ENCODE data around the gene JADE1.

The JADE1 gene

DNA sequence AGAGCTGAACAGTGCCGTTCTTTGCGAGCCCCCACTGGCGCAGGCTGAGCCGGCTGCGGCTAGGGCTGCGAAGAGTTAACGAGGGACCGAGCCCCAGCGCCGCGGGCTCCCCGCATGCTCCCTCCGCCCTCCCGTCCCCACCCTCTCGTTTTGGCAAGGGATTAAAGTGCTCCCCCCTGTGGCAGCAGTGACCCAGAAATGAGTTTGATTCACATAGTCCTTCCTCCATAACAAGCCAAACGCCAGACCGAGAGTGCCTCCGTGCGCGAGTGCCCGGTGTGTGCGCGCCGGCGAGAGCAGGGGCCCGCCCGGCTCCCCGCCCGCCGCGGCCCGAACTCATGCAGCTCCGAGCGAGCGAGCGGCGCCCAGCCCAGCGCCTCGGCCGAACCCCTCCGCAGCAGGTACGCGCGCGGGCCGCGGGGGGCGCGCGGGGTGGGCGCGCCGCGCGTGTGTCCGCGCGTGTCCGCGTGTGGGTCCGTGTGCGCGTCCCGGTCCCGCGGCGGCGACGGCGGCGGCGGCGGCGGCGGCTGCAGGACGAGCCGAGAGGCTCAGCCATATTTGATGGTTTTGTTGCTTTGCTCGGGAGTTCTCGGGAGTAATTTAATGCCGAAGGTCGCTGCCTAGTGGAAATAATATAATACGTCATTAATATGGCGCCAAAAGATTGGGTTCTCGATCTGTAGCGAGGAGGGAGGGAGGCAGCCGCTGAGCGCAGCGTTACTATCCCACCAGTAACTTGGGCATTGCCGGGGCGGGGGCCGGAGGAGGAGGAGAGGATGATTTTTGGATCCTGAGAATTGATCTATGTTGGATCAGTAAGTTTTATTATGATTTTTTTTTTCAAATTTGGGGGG is at the start of gene JADE1:
JADE1 (plus strand) TSS at position 224 of the 854 bp plus-strand sequence. CDS start 22,059 bp downstream, outside the sequence.
- DNase-seq (ENCODE audit: low spot score), result peak; percentile 90

DNA sequence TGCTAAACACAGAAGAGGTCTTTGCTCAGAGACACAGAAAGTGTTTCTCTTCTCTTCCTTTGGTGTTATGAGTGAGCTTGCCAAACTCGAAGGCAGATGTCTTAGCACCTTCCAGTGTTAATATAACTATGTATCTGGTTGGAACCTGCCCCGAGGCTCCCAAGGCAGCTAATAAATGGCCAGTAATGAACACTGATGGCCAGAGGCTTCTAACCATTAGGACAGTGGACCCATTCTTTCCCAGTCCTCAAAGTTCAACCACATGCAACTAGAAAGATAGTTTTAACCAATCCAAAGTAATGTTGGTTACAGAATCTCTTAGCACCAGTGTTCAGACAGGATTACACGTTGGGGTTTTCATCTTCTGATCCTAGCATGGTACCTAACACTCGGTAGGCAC is 42.7 kb upstream of the JADE1 start:
- TF ChIP-seq, protein P1, sequence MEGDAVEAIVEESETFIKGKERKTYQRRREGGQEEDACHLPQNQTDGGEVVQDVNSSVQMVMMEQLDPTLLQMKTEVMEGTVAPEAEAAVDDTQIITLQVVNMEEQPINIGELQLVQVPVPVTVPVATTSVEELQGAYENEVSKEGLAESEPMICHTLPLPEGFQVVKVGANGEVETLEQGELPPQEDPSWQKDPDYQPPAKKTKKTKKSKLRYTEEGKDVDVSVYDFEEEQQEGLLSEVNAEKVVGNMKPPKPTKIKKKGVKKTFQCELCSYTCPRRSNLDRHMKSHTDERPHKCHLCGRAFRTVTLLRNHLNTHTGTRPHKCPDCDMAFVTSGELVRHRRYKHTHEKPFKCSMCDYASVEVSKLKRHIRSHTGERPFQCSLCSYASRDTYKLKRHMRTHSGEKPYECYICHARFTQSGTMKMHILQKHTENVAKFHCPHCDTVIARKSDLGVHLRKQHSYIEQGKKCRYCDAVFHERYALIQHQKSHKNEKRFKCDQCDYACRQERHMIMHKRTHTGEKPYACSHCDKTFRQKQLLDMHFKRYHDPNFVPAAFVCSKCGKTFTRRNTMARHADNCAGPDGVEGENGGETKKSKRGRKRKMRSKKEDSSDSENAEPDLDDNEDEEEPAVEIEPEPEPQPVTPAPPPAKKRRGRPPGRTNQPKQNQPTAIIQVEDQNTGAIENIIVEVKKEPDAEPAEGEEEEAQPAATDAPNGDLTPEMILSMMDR (IDR thresholded peaks at IDR 0.05; ENCODE audit: extremely low read depth, missing control alignments), result no peak
- DNase-seq (ENCODE audit: low spot score), result no peak

More for the DNA sequence above, at the start of gene JADE1:
- TF ChIP-seq, protein P1 (IDR thresholded peaks at IDR 0.05; ENCODE audit: extremely low read depth, missing control alignments), result peak; percentile 60

DNA sequence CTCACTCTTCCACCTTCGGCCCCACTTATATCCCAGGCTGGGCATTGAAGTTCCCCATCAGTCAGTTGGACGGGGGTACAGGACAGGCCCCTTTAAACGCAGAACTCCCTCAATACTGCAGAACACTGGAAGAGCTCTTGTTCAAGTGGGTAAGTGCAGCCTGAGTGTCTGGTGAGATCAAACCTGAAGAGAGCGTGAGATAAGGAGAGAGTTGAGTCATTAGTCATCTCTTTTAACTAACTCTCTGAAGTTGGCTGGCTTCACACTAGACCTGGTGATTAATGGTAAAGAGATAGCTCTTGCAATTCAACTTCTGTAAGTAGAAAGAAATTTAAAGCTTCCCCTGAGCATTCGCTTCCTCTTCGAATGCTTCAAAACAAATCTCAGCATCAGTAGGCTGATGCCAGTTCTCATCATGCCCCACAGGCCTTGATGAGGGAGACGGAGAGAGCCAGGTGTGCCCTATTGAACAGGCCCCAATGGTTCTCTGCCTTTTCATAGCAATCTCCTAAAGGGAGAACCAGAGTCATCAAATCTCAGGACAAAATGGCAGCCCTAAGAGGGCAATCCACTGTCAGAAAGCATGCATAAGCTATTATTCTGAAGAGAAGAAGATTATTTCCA is 41.0 kb upstream of the JADE1 start:
- TF ChIP-seq, protein P1 (IDR thresholded peaks at IDR 0.05; ENCODE audit: extremely low read depth, missing control alignments), result no peak
- DNase-seq (ENCODE audit: low spot score), result no peak

DNA sequence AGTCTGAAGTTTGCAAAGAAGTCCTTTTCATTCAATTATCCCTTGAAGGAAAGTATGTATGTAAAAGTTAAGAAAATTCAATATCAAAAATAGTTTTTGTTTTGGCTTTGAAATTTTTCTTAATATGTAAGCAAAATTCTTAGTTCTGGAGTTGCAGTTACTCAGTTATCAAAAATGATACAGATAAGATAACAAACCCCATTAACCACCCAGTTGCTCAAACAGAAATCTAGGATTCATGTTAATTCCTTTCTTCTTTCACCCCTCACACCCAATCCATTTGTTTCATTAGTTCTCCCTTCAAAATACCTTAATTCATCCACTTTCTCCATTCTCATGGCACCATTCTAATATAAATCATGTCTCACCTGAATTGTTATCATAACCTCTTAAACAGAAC is 40.5 kb upstream of the JADE1 start:
- TF ChIP-seq, protein P1 (IDR thresholded peaks at IDR 0.05; ENCODE audit: extremely low read depth, missing control alignments), result no peak
- no peak for DNase-seq (ENCODE audit: low spot score)

DNA sequence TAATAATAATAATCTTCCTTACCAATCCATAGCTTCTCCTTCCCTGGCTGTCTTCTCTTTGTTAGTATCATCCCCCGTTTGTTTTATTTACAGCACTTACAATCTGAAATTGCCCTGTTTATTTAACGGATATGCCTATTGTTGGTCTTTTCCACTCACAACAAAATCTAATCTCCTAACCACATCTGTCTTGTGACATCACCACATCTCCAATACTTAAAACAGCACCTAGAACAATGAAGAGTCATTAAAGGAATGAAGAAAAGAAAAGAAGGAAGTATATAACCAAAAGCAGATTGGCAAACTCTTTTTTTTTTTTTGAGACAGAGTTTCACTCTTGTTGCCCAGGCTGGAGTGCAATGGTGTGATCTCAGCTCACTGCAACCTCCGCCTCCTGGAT is 38.7 kb upstream of the JADE1 start:
- no peak for DNase-seq (ENCODE audit: low spot score)
- TF ChIP-seq, protein P1 (IDR thresholded peaks at IDR 0.05; ENCODE audit: extremely low read depth, missing control alignments), result no peak

DNA sequence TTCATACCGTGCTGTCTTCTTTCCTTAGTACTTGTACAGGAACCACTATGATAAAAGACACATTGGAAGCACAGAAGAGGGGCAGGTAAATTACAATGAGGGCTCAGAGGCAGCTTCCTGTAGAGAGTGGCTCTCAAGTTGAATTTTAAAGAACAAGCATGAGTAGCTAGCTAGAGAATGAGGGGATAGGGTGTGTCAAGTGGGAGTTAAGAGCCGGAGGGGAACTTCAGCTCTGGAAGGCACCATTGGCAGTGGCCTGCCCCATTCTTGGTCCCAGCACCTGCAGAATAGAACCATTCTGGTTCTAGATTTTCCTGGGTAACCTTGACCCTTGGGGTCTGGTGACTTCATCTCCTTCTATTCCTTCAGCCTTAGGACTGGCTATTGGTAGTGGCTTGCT is 34.0 kb upstream of the JADE1 start:
- TF ChIP-seq, protein P1 (IDR thresholded peaks at IDR 0.05; ENCODE audit: extremely low read depth, missing control alignments), result no peak
- DNase-seq (ENCODE audit: low spot score), result no peak

DNA sequence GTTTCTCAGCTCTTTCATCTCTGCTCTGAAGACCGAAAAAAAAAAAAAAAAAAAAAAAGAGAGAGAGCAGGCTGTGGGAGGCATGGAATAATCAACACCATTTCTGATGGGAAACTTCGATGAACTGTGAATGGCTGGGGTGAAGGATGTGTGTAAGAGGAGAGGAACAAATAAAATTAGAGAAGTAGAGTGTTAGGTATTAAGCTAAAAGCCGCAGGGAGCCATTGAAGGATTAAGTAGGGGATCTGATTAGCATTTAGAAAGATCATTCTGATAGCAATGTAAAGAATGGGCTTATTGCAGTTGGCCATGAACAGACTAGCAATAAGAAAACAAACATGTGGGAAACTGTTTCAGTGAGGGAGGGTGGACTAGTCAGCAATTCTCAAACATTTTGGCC is 33.6 kb upstream of the JADE1 start:
- no peak for DNase-seq (ENCODE audit: low spot score)
- TF ChIP-seq, protein P1 (IDR thresholded peaks at IDR 0.05; ENCODE audit: extremely low read depth, missing control alignments), result no peak
